ENCODE data around the gene CCL4.

DNA sequence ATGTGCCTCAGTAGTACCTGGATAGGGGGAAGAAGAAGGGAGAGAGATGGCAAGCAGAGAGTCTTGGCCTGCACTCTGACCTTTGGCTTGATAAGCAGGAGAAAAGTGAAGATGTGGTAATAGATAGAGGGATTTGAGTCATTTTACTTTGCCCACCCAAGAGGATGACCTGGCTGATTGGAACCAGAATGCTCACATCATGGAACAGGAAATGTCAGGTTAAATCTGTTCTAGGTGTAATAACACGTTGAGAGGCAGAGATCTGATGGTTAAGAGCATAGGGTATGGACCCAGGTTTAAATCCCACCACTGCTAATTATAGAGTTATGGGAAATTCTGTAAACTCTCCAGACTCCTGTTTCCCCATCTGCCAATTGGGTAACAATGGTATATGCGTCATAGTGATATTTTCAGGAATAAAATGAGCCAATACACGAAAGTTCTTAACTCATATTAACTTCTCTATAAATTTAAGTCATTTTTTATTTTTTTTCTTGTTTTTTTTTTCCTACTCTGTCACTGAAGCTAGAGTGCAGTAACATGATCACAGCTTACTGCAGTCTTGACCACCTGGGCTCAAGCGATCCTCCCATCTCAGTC lies 47.6 kb upstream of the CCL4 start:
- TF ChIP-seq, protein P1, sequence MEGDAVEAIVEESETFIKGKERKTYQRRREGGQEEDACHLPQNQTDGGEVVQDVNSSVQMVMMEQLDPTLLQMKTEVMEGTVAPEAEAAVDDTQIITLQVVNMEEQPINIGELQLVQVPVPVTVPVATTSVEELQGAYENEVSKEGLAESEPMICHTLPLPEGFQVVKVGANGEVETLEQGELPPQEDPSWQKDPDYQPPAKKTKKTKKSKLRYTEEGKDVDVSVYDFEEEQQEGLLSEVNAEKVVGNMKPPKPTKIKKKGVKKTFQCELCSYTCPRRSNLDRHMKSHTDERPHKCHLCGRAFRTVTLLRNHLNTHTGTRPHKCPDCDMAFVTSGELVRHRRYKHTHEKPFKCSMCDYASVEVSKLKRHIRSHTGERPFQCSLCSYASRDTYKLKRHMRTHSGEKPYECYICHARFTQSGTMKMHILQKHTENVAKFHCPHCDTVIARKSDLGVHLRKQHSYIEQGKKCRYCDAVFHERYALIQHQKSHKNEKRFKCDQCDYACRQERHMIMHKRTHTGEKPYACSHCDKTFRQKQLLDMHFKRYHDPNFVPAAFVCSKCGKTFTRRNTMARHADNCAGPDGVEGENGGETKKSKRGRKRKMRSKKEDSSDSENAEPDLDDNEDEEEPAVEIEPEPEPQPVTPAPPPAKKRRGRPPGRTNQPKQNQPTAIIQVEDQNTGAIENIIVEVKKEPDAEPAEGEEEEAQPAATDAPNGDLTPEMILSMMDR (IDR thresholded peaks at IDR 0.05), result no peak
- TF ChIP-seq POLR2A (IDR thresholded peaks at IDR 0.05), result no peak

Data from uterus (tissue), 2 donors.